Measurements from ENCODE around the gene OOSP1. TPM values are rescaled to one million over a fixed set of nuclear protein-coding genes. Genes with fewer than 3 reads are reported as not detected.
A peak's percentile ranks its signal among the peaks of the same experiment; 100 is the strongest.
"Not testable (repeated sequence)": the region's sequence is repeated elsewhere in the genome, so short reads cannot be mapped to it uniquely, and the experiment has no call there.

OOSP1 gene
- not detected for total RNA-seq (ENCODE audit: insufficient read depth, low replicate concordance)

- no peak for DNase-seq (ENCODE audit: low spot score)
Measured at GRCh38 chr11:59938132-59938531, at the start of gene OOSP1. Gene OOSP1, plus strand, starts transcription at chr11:59938432. Its CDS starts 23 bp downstream, at chr11:59938455.

- no peak for DNase-seq (ENCODE audit: low spot score)
Measured at GRCh38 chr11:59891781-59892181, 46.5 kb upstream of the OOSP1 start.

GRCh38 chr11:59894616-59895015 lies 43.6 kb upstream of the OOSP1 start:
- no peak for DNase-seq (ENCODE audit: low spot score)

- DNase-seq (ENCODE audit: low spot score) = no peak
Measured at GRCh38 chr11:59898046-59898445, 40.2 kb upstream of the OOSP1 start.

- DNase-seq (ENCODE audit: low spot score) = no peak
Measured at GRCh38 chr11:59898650-59899049, 39.6 kb upstream of the OOSP1 start.

- DNase-seq (ENCODE audit: low spot score) = no peak
Measured at GRCh38 chr11:59899532-59899931, 38.7 kb upstream of the OOSP1 start.

GRCh38 chr11:59900366-59901126 lies 37.7 kb upstream of the OOSP1 start:
- no peak for DNase-seq (ENCODE audit: low spot score)

GRCh38 chr11:59901306-59901705 lies 36.9 kb upstream of the OOSP1 start:
- peak; percentile 3 for DNase-seq (ENCODE audit: low spot score)

- DNase-seq (ENCODE audit: low spot score) = not testable (repeated sequence)
Measured at GRCh38 chr11:59903569-59903968, 34.7 kb upstream of the OOSP1 start.

- DNase-seq (ENCODE audit: low spot score) = no peak
Measured at GRCh38 chr11:59918480-59918879, 19.8 kb upstream of the OOSP1 start.

GRCh38 chr11:59918987-59919589 lies 19.1 kb upstream of the OOSP1 start:
- DNase-seq (ENCODE audit: low spot score) = peak; percentile 3

- DNase-seq (ENCODE audit: low spot score) = no peak
Measured at GRCh38 chr11:59923813-59924212, 14.4 kb upstream of the OOSP1 start.

- no peak for DNase-seq (ENCODE audit: low spot score)
Measured at GRCh38 chr11:59931688-59932087, 6.5 kb upstream of the OOSP1 start.

- no peak for DNase-seq (ENCODE audit: low spot score)
Measured at GRCh38 chr11:59938718-59939117, 486 bp downstream of the OOSP1 start.

- DNase-seq (ENCODE audit: low spot score) = no peak
Measured at GRCh38 chr11:59939482-59939881, 1.2 kb downstream of the OOSP1 start.

- no peak for DNase-seq (ENCODE audit: low spot score)
Measured at GRCh38 chr11:59941091-59941490, 2.9 kb downstream of the OOSP1 start.

GRCh38 chr11:59943997-59944714 lies 5.9 kb downstream of the OOSP1 start:
- DNase-seq (ENCODE audit: low spot score) = no peak

GRCh38 chr11:59944720-59945119 lies 6.5 kb downstream of the OOSP1 start:
- DNase-seq (ENCODE audit: low spot score) = no peak

GRCh38 chr11:59953463-59954218 lies 15.4 kb downstream of the OOSP1 start:
- no peak for DNase-seq (ENCODE audit: low spot score)

- no peak for DNase-seq (ENCODE audit: low spot score)
Measured at GRCh38 chr11:59954219-59954847, 16.1 kb downstream of the OOSP1 start.

- peak; percentile 20 for DNase-seq (ENCODE audit: low spot score)
Measured at GRCh38 chr11:59957094-59957493, 18.9 kb downstream of the OOSP1 start.
